ENCODE measurements around the gene ELAPOR2.
"Not testable (repeated sequence)": the region's sequence is repeated elsewhere in the genome, so short reads cannot be mapped to it uniquely, and the experiment has no call there.

The ELAPOR2 gene

GRCh38 chr7:87044713-87045112 is 14.7 kb downstream of the ELAPOR2 start:
- not testable (repeated sequence) for DNase-seq

GRCh38 chr7:87041586-87041985 is 17.9 kb downstream of the ELAPOR2 start:
- not testable (repeated sequence) for DNase-seq

GRCh38 chr7:87039691-87040299 is 19.7 kb downstream of the ELAPOR2 start:
- DNase-seq = not testable (repeated sequence)

GRCh38 chr7:87038993-87039690 is 20.3 kb downstream of the ELAPOR2 start:
- DNase-seq = no peak

- DNase-seq = no peak
Measured at GRCh38 chr7:87036985-87037384, 22.5 kb downstream of the ELAPOR2 start.

DNA sequence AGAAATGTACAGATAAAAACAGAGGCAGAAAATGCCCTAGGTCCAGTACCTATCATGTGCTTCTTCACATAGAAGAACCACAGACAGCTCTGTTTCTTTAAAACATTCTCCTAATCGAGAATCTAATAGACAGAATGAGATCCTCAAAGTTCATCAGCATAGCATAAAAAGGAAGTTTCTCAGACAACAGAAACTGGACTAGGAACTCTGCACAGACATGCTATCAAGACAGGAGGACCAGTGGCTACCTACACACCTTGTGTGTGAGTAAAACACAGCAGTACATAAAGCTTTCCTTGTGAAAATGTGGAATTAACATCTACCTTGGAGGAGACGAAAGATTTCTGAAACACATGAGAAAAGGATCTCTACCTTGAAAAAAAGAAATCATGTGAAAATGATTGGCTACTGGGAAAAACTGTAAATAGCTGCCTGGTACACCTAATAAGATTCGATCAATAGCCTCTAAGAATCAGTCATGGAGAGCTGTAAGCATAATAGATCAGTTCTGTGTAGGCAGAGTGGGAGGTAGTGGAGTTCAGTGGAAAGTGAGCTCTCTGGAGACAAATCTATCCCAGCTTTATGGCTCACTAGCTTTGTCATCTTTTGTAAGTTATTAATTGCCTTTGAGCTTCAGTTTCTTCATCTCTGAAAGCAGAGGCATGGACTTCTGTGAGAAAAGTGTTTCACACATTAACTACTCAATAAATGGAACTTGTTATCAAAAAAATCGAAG is 26.7 kb downstream of the ELAPOR2 start:
- no peak for DNase-seq

DNA sequence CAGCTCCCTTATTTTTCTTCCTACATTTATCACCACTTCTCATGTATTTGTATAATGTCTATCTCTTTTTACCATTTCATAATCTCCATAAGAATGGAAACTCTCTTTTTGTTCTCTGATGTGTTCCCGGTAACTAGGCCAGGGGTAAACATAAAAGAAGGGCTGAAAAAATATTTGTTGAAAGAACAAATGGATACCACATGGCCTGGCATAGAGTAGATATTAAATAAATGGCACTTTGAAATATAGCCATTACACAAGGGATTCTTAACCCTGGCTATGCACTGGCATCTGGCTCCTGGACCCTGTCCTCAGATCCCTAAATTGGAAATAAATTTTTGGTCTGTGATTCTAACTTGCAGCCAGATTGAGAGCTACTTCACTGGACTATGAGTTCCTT is 30.4 kb downstream of the ELAPOR2 start:
- DNase-seq = no peak

GRCh38 chr7:87028636-87029035 is 30.8 kb downstream of the ELAPOR2 start:
- no peak for DNase-seq

- DNase-seq = no peak
Measured at GRCh38 chr7:87027900-87028299, 31.6 kb downstream of the ELAPOR2 start.

- DNase-seq = no peak
Measured at GRCh38 chr7:87021285-87021684, 38.2 kb downstream of the ELAPOR2 start.

- DNase-seq = no peak
Measured at GRCh38 chr7:87016606-87017005, 42.8 kb downstream of the ELAPOR2 start.

DNA sequence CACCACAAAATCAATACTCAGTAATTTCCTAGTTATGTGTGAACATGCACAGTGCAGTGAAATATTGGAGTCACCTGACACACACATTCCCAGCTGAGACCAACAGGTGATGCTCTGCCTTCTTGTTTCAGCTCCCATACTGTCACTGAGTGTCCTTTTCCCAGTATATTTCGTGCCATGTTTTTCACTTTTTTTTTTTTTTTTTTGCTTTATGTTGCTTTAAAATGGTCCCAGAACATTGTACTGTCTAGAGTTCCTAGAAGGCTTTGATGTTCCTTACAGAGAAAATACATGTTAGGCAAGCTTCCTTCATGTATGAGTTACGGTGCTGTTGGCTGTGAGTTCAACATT is 45.6 kb downstream of the ELAPOR2 start:
- DNase-seq = no peak

GRCh38 chr7:87013136-87013839 is 46.2 kb downstream of the ELAPOR2 start:
- DNase-seq = no peak

Data from activated T-cell treated with anti-CD3 and anti-CD28 coated beads for 4 hours (primary cell).